B cell (primary cell): ENCODE measurements around the gene PHF12. TPM values are rescaled to one million over a fixed set of nuclear protein-coding genes. Genes with fewer than 3 reads are reported as not detected.
A peak's percentile ranks its signal among the peaks of the same experiment; 100 is the strongest.

Experiments used
- ATAC-seq: fragments of 200-7000 bp; cut with Tn5 transposase; one replicate; pipeline ENCODE4 v1.10.0; 2021; ENCODE audit warnings: low read depth, mild to moderate bottlenecking, moderate number of reproducible peaks, moderate library complexity
- CTCF ChIA-PET: fragments of 350-600 bp; sonication (Branson Sonifier 250); formaldehyde crosslinking; loops from one replicate; lab custom pipeline; 2021; ENCODE audit warnings: antibody characterized with exemption, inconsistent platforms; lab: Charles Lee
- POLR2A ChIA-PET: fragments of 350-600 bp; sonication (Branson Sonifier 250); formaldehyde crosslinking; loops from one replicate; lab custom pipeline; 2021; ENCODE audit warnings: antibody characterized with exemption; lab: Charles Lee
- DNase-seq: peaks from one replicate; pipeline ENCODE4 v3.0.0; 2013
- H2AFZ ChIP-seq: 2 replicates; pipeline ENCODE4 v1.6.1; 2012; ENCODE audit warnings: mild to moderate bottlenecking, low read depth, low read length; ENCODE audit not compliant: insufficient read depth, poor library complexity, severe bottlenecking
- H3K27ac ChIP-seq, 2 donors: 1 replicate in 1 of 2; 2 replicates in 1 of 2; pipeline ENCODE4 v1.5.1; 2012 to 2013; ENCODE audit warnings: low read length in 2 of 2, mild to moderate bottlenecking in 2 of 2, moderate library complexity in 1 of 2
- H3K27me3 ChIP-seq, 4 experiments: fragments of 200-600 bp in 1 of 4; sonication (generic) in 1 of 4; replicated peaks in 1 of 4; 1 replicate in 2 of 4; 2 replicates in 2 of 4; pipeline versions ENCODE4 v1.6.1 to v1.7.0; 2013 to 2016; ENCODE audit warnings: low read length in 3 of 4, mild to moderate bottlenecking in 2 of 4, mixed read lengths in 1 of 4, moderate library complexity in 1 of 4; ENCODE audit not compliant: insufficient read depth in 4 of 4, control insufficient read depth in 3 of 4; ENCODE audit errors: control extremely low read depth in 1 of 4
- H3K36me3 ChIP-seq, 2 experiments: replicated peaks in 1 of 2; 1 replicate in 1 of 2; 2 replicates in 1 of 2; pipeline versions ENCODE4 v1.6.1 to v1.7.1; 2013; ENCODE audit warnings: low read length in 1 of 2; ENCODE audit not compliant: insufficient read depth in 2 of 2, control insufficient read depth in 1 of 2; ENCODE audit errors: control extremely low read depth in 1 of 2, extremely low read depth in 1 of 2
- H3K4me1 ChIP-seq, 2 donors: fragments of 200-600 bp in 1 of 2; sonication (generic) in 1 of 2; 1 replicate in 1 of 2; 2 replicates in 1 of 2; pipeline versions ENCODE4 v1.5.1 to v1.6.1; 2013 to 2017; ENCODE audit warnings: low read length in 2 of 2; ENCODE audit not compliant: control insufficient read depth in 2 of 2, insufficient read depth in 2 of 2
- H3K4me2 ChIP-seq: replicated peaks from 2 replicates; pipeline ENCODE3; 2012; ENCODE audit warnings: mild to moderate bottlenecking, low read depth, low read length; ENCODE audit not compliant: poor library complexity, severe bottlenecking
- H3K4me3 ChIP-seq, 5 experiments: fragments of 200-600 bp in 1 of 5; sonication (generic) in 1 of 5; 1 replicate in 3 of 5; 2 replicates in 2 of 5; pipeline versions ENCODE4 v1.5.1 to v1.7.0; 2011 to 2016; ENCODE audit warnings: low read length in 4 of 5, mild to moderate bottlenecking in 4 of 5, low read depth in 2 of 5, control low read depth in 1 of 5, moderate library complexity in 1 of 5; ENCODE audit not compliant: insufficient read depth in 1 of 5; ENCODE audit errors: control extremely low read depth in 1 of 5, extremely low read depth in 1 of 5
- H3K79me2 ChIP-seq: fragments of 200-600 bp; sonication (generic); one replicate; pipeline ENCODE4 v1.6.0; 2016; ENCODE audit warnings: low read length; ENCODE audit not compliant: control insufficient read depth, insufficient read depth
- H3K9ac ChIP-seq: fragments of 200-600 bp; sonication (generic); 2 replicates; pipeline ENCODE4 v1.6.1; 2017; ENCODE audit warnings: mild to moderate bottlenecking, low read length, moderate library complexity
- H3K9me3 ChIP-seq, 3 donors: one replicate each; pipeline versions ENCODE4 v1.6.1 to v1.7.1; 2013; ENCODE audit warnings: low read length in 2 of 3; ENCODE audit not compliant: control insufficient read depth in 2 of 3, insufficient read depth in 1 of 3; ENCODE audit errors: control extremely low read depth in 1 of 3
- H4K20me1 ChIP-seq: 2 replicates; pipeline ENCODE4 v1.6.0; 2012; ENCODE audit warnings: mild to moderate bottlenecking, low read length; ENCODE audit not compliant: insufficient read depth, control insufficient read depth, poor library complexity, severe bottlenecking
- H3K27ac Mint-ChIP-seq: one replicate; pipeline ENCODE4 v1.8.0; 2021; ENCODE audit warnings: mixed read lengths
- H3K27me3 Mint-ChIP-seq: one replicate; pipeline ENCODE4 v1.8.0; 2021; ENCODE audit warnings: mixed read lengths
- H3K4me1 Mint-ChIP-seq: one replicate; pipeline ENCODE4 v1.8.0; 2021; ENCODE audit warnings: mixed read lengths
- H3K4me3 Mint-ChIP-seq: one replicate; pipeline ENCODE4 v1.8.0; 2021; ENCODE audit warnings: mixed read lengths
- H3K9me3 Mint-ChIP-seq: one replicate; pipeline ENCODE4 v1.8.0; 2022; ENCODE audit warnings: mixed read lengths; ENCODE audit not compliant: insufficient read depth
- EZH2 ChIP-seq: IDR thresholded peaks from 2 replicates; pipeline ENCODE4 v1.6.1; 2012; ENCODE audit warnings: borderline replicate concordance, low read depth, mild to moderate bottlenecking, moderate library complexity, low read length; ENCODE audit not compliant: insufficient read depth, poor library complexity, severe bottlenecking
- WGBS: methylation state at CpG from one replicate; pipeline ENCODE4 v1.1.5; 2013; ENCODE audit warnings: missing lambda C conversion rate; ENCODE audit not compliant: insufficient coverage; 5-methylcytosine and 5-hydroxymethylcytosine counted together
- intact Hi-C: fragments of 100-400 bp; cut with micrococcal nuclease; formaldehyde crosslinking; loops from one replicate; pipeline ENCODE4 v1.10.0; 2022
- polyA plus RNA-seq: library from polyadenylated mRNA; depleted of rRNA; stranded (reverse); fragments of >200 nt; gene quantifications from 2 replicates; pipeline ENCODE4 v1.2.3, GENCODE V29; 2012
- total RNA-seq, 2 donors: library from RNA; stranded (reverse); fragments of 120-200 nt in 1 of 2; gene quantifications; 1 replicate in 1 of 2; 2 replicates in 1 of 2; pipeline versions ENCODE4 v1.2.3 to v1.2.4, GENCODE V29; 2013 to 2022
- TF ChIP-seq, protein P1 (sequence below): fragments of 200-600 bp; IDR thresholded peaks from one replicate; pipeline ENCODE4 v1.8.0; 2022; ENCODE audit warnings: antibody characterized with exemption, mild to moderate bottlenecking

The PHF12 gene
- total and polyA plus RNA-seq, 2 donors (not counting 1 experiment from before 2014, with no cell fraction given): 116 to 140 TPM

DNA sequence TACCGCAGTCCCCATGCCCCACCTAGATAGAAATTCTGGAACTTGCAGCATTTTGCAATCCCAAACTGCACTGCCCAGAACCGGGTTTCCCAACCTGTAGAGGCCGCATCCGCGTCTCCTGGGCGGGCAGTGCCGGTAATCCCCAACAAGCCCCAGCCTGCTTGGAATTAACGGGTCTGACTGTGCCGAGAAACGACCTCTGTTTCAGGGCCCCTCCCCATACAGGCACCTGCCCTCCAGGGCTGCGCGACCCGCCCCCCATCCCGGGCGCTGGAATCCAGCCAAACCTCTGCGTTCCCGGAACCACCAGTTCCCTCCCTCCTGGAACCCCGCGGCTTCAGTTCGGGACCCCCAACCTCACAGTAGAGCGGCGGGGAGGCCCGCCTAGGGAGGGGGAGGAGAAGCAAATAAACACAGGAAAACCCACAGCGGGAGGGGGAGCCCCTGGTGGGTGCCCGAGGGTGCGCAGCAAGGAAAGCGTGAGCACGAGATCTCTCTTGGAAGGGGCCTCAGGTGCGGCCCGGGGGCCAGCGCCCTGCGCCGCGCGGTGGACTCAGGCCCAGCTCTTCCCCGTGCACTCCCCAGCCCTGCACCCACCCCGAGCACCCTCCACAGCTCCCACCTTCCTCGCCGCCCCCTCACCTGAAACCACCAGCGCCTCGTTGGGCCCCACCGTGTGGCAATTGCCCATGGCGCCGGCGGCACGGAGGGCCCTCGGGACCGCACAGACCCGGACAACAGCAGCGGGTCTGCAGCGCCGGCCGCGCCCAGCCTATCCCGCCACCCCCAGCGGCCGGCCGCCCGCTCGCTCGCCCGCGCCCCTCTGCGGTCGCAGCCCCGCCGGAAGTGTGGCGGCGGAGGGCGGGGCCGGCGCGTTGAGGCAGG is 54.2 kb downstream of the PHF12 start, which contains the start of gene FLOT2:
FLOT2 (minus strand) TSS at position 850 of the 885 bp plus-strand sequence; CDS start at position 691, 159 bp downstream.
- peaks cover 0 to 5% of the 10 kb centered on the region in 2 experiments for H3K36me3 ChIP-seq
- Mint-ChIP-seq H3K27ac (peak within 1 kb of the TSS; percentile 99), H3K4me1 (peaks cover 68% of the 10 kb centered on the region), H3K9me3 (no peaks in the 10 kb centered on the region), H3K4me3 (peak within 1 kb of the TSS; percentile 97), H3K27me3 (no peaks in the 10 kb centered on the region)
- H4K20me1 ChIP-seq: peaks cover 11% of the 10 kb centered on the region
- H3K27me3 ChIP-seq: no peaks in the 10 kb centered on the region
- ChIA-PET CTCF (interaction anchor here (0.9 to 9.1 kb wide), 21 partner anchors 9 to 170 kb away, joined by 3 to 137 read pairs (median 5); partner anchors contain the start of genes FAM222B, PHF12 and TLCD1), POLR2A (interaction anchor here (0.6 to 3.1 kb wide), 11 partner anchors 19 to 283 kb away, joined by 3 to 12 read pairs (median 6); partner anchors contain the start of genes BLTP2, ERAL1 and MYO18A)
- peak within 1 kb of the TSS; percentile 84 for H3K4me2 ChIP-seq
- H3K9me3 ChIP-seq: no peaks in the 10 kb centered on the region
- TF ChIP-seq, protein P1, sequence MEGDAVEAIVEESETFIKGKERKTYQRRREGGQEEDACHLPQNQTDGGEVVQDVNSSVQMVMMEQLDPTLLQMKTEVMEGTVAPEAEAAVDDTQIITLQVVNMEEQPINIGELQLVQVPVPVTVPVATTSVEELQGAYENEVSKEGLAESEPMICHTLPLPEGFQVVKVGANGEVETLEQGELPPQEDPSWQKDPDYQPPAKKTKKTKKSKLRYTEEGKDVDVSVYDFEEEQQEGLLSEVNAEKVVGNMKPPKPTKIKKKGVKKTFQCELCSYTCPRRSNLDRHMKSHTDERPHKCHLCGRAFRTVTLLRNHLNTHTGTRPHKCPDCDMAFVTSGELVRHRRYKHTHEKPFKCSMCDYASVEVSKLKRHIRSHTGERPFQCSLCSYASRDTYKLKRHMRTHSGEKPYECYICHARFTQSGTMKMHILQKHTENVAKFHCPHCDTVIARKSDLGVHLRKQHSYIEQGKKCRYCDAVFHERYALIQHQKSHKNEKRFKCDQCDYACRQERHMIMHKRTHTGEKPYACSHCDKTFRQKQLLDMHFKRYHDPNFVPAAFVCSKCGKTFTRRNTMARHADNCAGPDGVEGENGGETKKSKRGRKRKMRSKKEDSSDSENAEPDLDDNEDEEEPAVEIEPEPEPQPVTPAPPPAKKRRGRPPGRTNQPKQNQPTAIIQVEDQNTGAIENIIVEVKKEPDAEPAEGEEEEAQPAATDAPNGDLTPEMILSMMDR: peak; percentile 57
- TF ChIP-seq EZH2: no peak
- peaks cover 87% of the 10 kb centered on the region for H3K79me2 ChIP-seq
- ATAC-seq (peak; percentile 60), DNase-seq (peak; percentile 76)
- H3K9ac ChIP-seq: peak within 1 kb of the TSS; percentile 92
- peaks cover 62 to 73% of the 10 kb centered on the region in 2 donors for H3K4me1 ChIP-seq
- intact Hi-C loops: loop anchor here (1.0 kb wide), 2 partner anchors 134 to 169 kb away; partner anchors contain the start of gene NEK8
- H2AFZ ChIP-seq: peak within 1 kb of the TSS; percentile 91
- peak within 1 kb of the TSS; percentile 71 to 95 (median 82) for H3K4me3 ChIP-seq
- WGBS: under 1% methylated on average over 67 of the region's 73 CpGs
- H3K27ac ChIP-seq: peak within 1 kb of the TSS; percentile 82 to 97
